ENCODE results near the gene PRR18.
A peak's percentile ranks its signal among the peaks of the same experiment; 100 is the strongest.

PRR18 gene

GRCh38 chr6:166274739-166275370 lies 33.3 kb downstream of the PRR18 start:
- no peak for DNase-seq (ENCODE audit: low spot score)

GRCh38 chr6:166274163-166274562 lies 34.0 kb downstream of the PRR18 start:
- no peak for DNase-seq (ENCODE audit: low spot score)

GRCh38 chr6:166271376-166271765 lies 36.8 kb downstream of the PRR18 start:
- DNase-seq (ENCODE audit: low spot score), result no peak

- no peak for DNase-seq (ENCODE audit: low spot score)
Observed at GRCh38 chr6:166270706-166271375, 37.4 kb downstream of the PRR18 start.

- DNase-seq (ENCODE audit: low spot score), result no peak
Observed at GRCh38 chr6:166269301-166270039, 38.7 kb downstream of the PRR18 start.

GRCh38 chr6:166268431-166268830 lies 39.8 kb downstream of the PRR18 start:
- no peak for DNase-seq (ENCODE audit: low spot score)

- no peak for DNase-seq (ENCODE audit: low spot score)
Observed at GRCh38 chr6:166267526-166267925, 40.7 kb downstream of the PRR18 start.

GRCh38 chr6:166266336-166266735 lies 41.9 kb downstream of the PRR18 start:
- DNase-seq (ENCODE audit: low spot score), result no peak

GRCh38 chr6:166262743-166263515 lies 45.3 kb downstream of the PRR18 start:
- DNase-seq (ENCODE audit: low spot score), result no peak

- DNase-seq (ENCODE audit: low spot score), result peak; percentile 55
Observed at GRCh38 chr6:166259296-166259977, 48.8 kb downstream of the PRR18 start.

- DNase-seq (ENCODE audit: low spot score), result no peak
Observed at GRCh38 chr6:166258854-166259276, 49.3 kb downstream of the PRR18 start.

GRCh38 chr6:166257911-166258318 lies 50.3 kb downstream of the PRR18 start:
- no peak for DNase-seq (ENCODE audit: low spot score)
